ENCODE measurements around the gene FAM199X. TPM values are rescaled to one million over a fixed set of nuclear protein-coding genes. Genes with fewer than 3 reads are reported as not detected.

The FAM199X gene
- total and polyA plus RNA-seq, 7 donors = 6.1 to 17.1 (median 14.5) TPM

DNA sequence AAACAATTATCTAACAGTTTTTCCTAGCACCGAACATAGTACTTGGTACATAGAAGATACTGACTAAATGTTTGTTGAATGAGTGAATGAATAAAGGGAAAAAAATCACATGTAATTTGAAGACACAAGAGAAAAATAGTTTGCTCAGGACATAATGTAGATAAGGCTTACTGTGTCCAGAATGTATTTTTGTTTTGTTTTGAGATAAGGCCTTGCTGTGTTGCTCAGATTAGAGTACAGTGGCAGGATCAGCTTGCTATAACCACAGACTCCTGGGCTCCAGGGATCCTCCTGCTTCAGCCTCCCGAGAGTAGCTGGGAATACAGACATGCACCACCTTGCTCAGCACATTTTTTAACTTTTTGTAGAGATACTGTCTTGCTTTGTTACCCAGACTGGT is 6.5 kb downstream of the FAM199X start:
- H3K4me1 ChIP-seq = peaks cover 6% of the 10 kb centered on the region
- H3K27ac ChIP-seq = no peak overlapping the region
- H3K36me3 ChIP-seq (ENCODE audit: insufficient read depth in 1 of 2, low read depth in 1 of 2) = peaks cover 0 to 8% of the 10 kb centered on the region in 2 donors
- intact Hi-C loops (cut with DNase I) = no loop called here
- DNase-seq = no peak
- no peak overlapping the region for H3K4me3 ChIP-seq
- WGBS, 3 donors = 78 to 100% (median 96%) methylated on average over 2 of the region's 2 CpGs
- TF ChIP-seq, protein P1, sequence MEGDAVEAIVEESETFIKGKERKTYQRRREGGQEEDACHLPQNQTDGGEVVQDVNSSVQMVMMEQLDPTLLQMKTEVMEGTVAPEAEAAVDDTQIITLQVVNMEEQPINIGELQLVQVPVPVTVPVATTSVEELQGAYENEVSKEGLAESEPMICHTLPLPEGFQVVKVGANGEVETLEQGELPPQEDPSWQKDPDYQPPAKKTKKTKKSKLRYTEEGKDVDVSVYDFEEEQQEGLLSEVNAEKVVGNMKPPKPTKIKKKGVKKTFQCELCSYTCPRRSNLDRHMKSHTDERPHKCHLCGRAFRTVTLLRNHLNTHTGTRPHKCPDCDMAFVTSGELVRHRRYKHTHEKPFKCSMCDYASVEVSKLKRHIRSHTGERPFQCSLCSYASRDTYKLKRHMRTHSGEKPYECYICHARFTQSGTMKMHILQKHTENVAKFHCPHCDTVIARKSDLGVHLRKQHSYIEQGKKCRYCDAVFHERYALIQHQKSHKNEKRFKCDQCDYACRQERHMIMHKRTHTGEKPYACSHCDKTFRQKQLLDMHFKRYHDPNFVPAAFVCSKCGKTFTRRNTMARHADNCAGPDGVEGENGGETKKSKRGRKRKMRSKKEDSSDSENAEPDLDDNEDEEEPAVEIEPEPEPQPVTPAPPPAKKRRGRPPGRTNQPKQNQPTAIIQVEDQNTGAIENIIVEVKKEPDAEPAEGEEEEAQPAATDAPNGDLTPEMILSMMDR (IDR thresholded peaks at IDR 0.05) = no peak
- H3K27me3 ChIP-seq (ENCODE audit: insufficient read depth in 3 of 3, low read length in 2 of 3) = peaks cover 0 to 7% (median 0%) of the 10 kb centered on the region in 3 donors
- H3K9me3 ChIP-seq = no peaks in the 10 kb centered on the region
- no peak for ATAC-seq

DNA sequence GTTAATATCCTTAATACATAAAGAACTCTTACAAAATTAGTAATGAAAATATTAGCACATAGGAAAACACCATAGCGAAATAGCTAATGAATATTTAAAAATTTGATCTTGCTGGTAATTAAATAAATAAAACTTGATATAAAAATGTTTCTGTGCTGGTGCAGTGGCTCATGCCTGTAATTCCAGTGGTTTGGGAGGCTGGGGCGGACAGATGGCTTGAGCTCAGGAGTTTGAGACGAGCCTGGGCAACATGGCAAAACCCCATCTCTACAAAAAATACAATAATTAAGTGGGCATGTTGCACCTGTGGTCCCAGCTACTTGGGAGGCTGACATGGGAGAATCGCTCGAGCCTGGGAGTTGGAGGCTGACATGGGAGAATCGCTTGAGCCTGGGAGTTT is 7.6 kb downstream of the FAM199X start:
- no peak overlapping the region for H3K4me3 ChIP-seq
- intact Hi-C loops (cut with DNase I) = no loop called here
- TF ChIP-seq, protein P1 (IDR thresholded peaks at IDR 0.05) = no peak
- no peaks in the 10 kb centered on the region for H3K4me1 ChIP-seq
- 76 to 96% (median 95%) methylated on average over 6 of the region's 6 CpGs for WGBS, 3 donors
- ATAC-seq (no peak), DNase-seq (no peak)
- H3K27me3 ChIP-seq (ENCODE audit: insufficient read depth in 3 of 3, low read length in 2 of 3) = no peaks in the 10 kb centered on the region
- no peak overlapping the region for H3K27ac ChIP-seq
- H3K36me3 ChIP-seq (ENCODE audit: insufficient read depth in 1 of 2, low read depth in 1 of 2) = peaks cover 0 to 8% of the 10 kb centered on the region in 2 donors
- peaks cover 6% of the 10 kb centered on the region for H3K9me3 ChIP-seq

DNA sequence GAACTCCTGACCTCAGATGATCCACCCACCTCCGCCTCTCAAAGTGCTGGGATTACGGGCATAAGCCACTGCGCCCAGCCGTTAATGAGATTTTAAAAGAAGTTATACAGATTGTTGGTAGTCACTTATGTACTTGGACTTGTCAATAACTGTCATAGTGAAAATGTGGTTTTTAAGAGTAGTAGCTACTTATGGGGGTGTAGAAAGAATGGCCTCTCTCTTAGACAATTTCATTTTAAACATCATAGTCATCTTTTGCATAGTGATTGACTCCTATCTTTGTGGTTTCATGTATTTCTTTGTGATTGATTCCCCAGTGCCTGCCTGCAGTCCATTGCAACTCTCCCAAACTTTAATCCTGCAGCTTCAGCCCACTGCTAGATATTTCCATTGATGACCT is 17.4 kb downstream of the FAM199X start:
- Histone ChIP-seq H3K27me3 (ENCODE audit: insufficient read depth in 3 of 3, low read length in 2 of 3) (peaks cover 0 to 3% (median 0%) of the 10 kb centered on the region in 3 donors), H3K36me3 (ENCODE audit: insufficient read depth in 1 of 2, low read depth in 1 of 2) (peaks cover 3 to 32% of the 10 kb centered on the region in 2 donors), H3K27ac (no peak overlapping the region), H3K4me3 (no peak overlapping the region), H3K4me1 (no peaks in the 10 kb centered on the region), H3K9me3 (peaks cover 3% of the 10 kb centered on the region)
- TF ChIP-seq, protein P1 (IDR thresholded peaks at IDR 0.05) = no peak
- ATAC-seq (no peak), DNase-seq (no peak)
- intact Hi-C loops (cut with DNase I) = no loop called here
- WGBS, 3 donors = 90 to 100% (median 97%) methylated on average over 4 of the region's 4 CpGs

DNA sequence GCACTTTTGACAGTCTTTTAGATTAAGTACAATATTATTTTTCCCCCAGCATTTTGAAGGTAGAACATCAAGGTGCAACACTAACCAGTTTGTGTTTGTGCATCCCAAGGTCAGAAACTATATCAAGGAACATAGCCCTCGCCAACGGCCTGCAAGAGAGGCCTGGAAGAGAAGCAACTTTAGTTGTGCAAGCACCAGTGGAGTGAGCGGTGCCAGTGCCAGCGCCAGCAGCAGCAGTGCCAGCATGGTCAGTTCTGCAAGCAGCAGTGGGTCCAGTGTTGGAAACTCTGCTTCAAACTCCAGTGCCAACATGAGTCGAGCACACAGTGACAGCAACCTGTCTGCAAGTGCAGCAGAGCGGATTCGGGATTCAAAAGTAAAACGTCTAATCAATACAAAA is 21.7 kb downstream of the FAM199X start:
- peaks cover 3 to 72% of the 10 kb centered on the region in 2 donors for H3K36me3 ChIP-seq (ENCODE audit: insufficient read depth in 1 of 2, low read depth in 1 of 2)

More for the DNA sequence above, 21.7 kb downstream of the FAM199X start:
- 69 to 76% (median 73%) methylated on average over 8 of the region's 8 CpGs for WGBS, 3 donors
- intact Hi-C loops (cut with DNase I) = no loop called here
- ATAC-seq (peak in 3 of 4 donors; percentile 59 to 74 (median 65)), DNase-seq (peak; percentile 19 to 55)
- no peak overlapping the region for H3K4me3 ChIP-seq
- no peaks in the 10 kb centered on the region for H3K9me3 ChIP-seq
- H3K4me1 ChIP-seq = no peaks in the 10 kb centered on the region
- TF ChIP-seq, protein P1 (IDR thresholded peaks at IDR 0.05) = no peak
- H3K27me3 ChIP-seq (ENCODE audit: insufficient read depth in 3 of 3, low read length in 2 of 3) = peaks cover 0 to 3% (median 0%) of the 10 kb centered on the region in 3 donors
- no peak overlapping the region for H3K27ac ChIP-seq
